Kidney (tissue), 14 donors: ENCODE measurements around the gene ZNF32. TPM values are rescaled to one million over a fixed set of nuclear protein-coding genes. Genes with fewer than 3 reads are reported as not detected.
A peak's percentile ranks its signal among the peaks of the same experiment; 100 is the strongest.

ENCODE experiments used
- DNase-seq, 5 donors: peaks; one replicate each; pipeline ENCODE4 v3.0.0-alpha.2; 2013 to 2020
- FAIRE-seq: peaks from 2 replicates; lab custom pipeline; 2012; peaks lifted over from hg19 to GRCh38; lab: Jason Lieb, UNC
- H3K27ac ChIP-seq, 2 donors: one replicate each; pipeline ENCODE4 v1.7.0; 2013; ENCODE audit warnings: low read depth in 2 of 2, low read length in 2 of 2, inconsistent platforms in 1 of 2
- H3K27me3 ChIP-seq: one replicate; pipeline ENCODE4 v1.7.1; 2013; ENCODE audit warnings: low read length, inconsistent platforms; ENCODE audit not compliant: control insufficient read depth, insufficient read depth
- H3K36me3 ChIP-seq, 3 donors: one replicate each; pipeline versions ENCODE4 v1.7.0 to v1.7.1; 2013; ENCODE audit warnings: low read length in 3 of 3, control low read depth in 1 of 3, inconsistent platforms in 1 of 3; ENCODE audit not compliant: insufficient read depth in 3 of 3, control insufficient read depth in 2 of 3
- H3K4me1 ChIP-seq, 3 donors: one replicate each; pipeline versions ENCODE4 v1.7.0 to v1.7.1; 2013; ENCODE audit warnings: low read length in 3 of 3, inconsistent platforms in 1 of 3, low read depth in 1 of 3; ENCODE audit not compliant: control insufficient read depth in 2 of 3, insufficient read depth in 2 of 3
- H3K4me3 ChIP-seq, 3 donors: one replicate each; pipeline versions ENCODE4 v1.7.0 to v1.8.1; 2013; ENCODE audit warnings: low read length in 3 of 3, control low read depth in 1 of 3, inconsistent platforms in 1 of 3
- H3K9ac ChIP-seq, 3 donors: one replicate each; pipeline versions ENCODE4 v1.7.0 to v1.7.1; 2013; ENCODE audit warnings: low read length in 3 of 3, control low read depth in 1 of 3, inconsistent platforms in 1 of 3
- H3K9me3 ChIP-seq, 3 donors: one replicate each; pipeline versions ENCODE4 v1.7.0 to v1.7.1; 2013; ENCODE audit warnings: low read length in 3 of 3, control low read depth in 1 of 3, inconsistent platforms in 1 of 3; ENCODE audit not compliant: control insufficient read depth in 2 of 3, insufficient read depth in 1 of 3
- intact Hi-C: fragments of 100-400 bp; cut with DNase I; formaldehyde crosslinking; loops from one replicate; pipeline ENCODE4 v1.11.1; 2022
- polyA plus RNA-seq: library from polyadenylated mRNA; stranded (reverse); fragments of 350-450 nt; fragmentation: Illumina TruSeq; extraction: RNeasy Lipid Tissue Mini Kit (QIAGEN cat#74804); gene quantifications from one replicate; pipeline ENCODE4 v1.2.3, GENCODE V29; 2014; ENCODE audit warnings: low read depth, low replicate concordance; ENCODE audit not compliant: insufficient read depth
- total RNA-seq: library from RNA; stranded (reverse); fragmentation: NEBNext Ultra II Directional; extraction: Animal tissue kit (Norgen Biotek cat#: 25700); gene quantifications from one replicate; pipeline ENCODE4 v1.2.1, GENCODE V29; 2021
- TF ChIP-seq, protein P1 (sequence below): IDR thresholded peaks from 3 replicates; pipeline ENCODE4 v1.5.1; 2012; ENCODE audit warnings: mild to moderate bottlenecking, moderate library complexity, borderline replicate concordance; ENCODE audit not compliant: insufficient read depth; ENCODE audit errors: extremely low read depth
- donor health status: control.
- donor health status: control.
- donor health status: control.
- donor health status: control.
- donor health status: control.
- donor health status: DM: yes; HTN: yes; CAD: no.
- donor health status: Normal renal cell carcinoma (clear cell type).

Gene ZNF32
- total and polyA plus RNA-seq, 2 donors from 2014 or later = 35.0 to 73.7 TPM

DNA sequence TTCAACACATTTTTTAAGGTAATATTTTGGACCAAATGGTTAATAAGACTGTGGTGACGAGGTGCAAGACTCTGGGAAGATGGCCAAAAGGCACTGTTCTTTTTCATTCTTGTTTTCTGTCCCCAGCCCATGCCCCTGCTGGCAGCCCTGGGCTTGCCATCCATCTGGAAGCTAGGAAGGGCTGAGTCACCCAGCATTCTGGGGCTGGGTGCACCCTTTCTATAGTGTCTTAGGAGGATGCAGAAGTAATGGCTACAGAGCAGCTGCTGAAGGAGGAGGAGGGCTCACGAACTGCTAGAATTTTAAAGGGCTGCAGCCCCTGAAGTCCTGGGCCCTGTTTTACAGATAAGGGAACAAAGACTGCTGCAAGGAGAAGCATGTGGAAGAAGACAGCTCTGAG, 42.8 kb upstream of the ZNF32 start:
- Histone ChIP-seq H3K27ac (no peak overlapping the region), H3K9ac (no peak overlapping the region), H3K9me3 (no peaks in the 10 kb centered on the region), H3K4me3 (no peak overlapping the region), H3K36me3 (no peaks in the 10 kb centered on the region), H3K27me3 (no peaks in the 10 kb centered on the region), H3K4me1 (peaks cover 0 to 3% (median 0%) of the 10 kb centered on the region in 3 donors)
- no peak for DNase-seq
- intact Hi-C loops = no loop called here
- TF ChIP-seq, protein P1, sequence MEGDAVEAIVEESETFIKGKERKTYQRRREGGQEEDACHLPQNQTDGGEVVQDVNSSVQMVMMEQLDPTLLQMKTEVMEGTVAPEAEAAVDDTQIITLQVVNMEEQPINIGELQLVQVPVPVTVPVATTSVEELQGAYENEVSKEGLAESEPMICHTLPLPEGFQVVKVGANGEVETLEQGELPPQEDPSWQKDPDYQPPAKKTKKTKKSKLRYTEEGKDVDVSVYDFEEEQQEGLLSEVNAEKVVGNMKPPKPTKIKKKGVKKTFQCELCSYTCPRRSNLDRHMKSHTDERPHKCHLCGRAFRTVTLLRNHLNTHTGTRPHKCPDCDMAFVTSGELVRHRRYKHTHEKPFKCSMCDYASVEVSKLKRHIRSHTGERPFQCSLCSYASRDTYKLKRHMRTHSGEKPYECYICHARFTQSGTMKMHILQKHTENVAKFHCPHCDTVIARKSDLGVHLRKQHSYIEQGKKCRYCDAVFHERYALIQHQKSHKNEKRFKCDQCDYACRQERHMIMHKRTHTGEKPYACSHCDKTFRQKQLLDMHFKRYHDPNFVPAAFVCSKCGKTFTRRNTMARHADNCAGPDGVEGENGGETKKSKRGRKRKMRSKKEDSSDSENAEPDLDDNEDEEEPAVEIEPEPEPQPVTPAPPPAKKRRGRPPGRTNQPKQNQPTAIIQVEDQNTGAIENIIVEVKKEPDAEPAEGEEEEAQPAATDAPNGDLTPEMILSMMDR = no peak
- FAIRE-seq = no peak

DNA sequence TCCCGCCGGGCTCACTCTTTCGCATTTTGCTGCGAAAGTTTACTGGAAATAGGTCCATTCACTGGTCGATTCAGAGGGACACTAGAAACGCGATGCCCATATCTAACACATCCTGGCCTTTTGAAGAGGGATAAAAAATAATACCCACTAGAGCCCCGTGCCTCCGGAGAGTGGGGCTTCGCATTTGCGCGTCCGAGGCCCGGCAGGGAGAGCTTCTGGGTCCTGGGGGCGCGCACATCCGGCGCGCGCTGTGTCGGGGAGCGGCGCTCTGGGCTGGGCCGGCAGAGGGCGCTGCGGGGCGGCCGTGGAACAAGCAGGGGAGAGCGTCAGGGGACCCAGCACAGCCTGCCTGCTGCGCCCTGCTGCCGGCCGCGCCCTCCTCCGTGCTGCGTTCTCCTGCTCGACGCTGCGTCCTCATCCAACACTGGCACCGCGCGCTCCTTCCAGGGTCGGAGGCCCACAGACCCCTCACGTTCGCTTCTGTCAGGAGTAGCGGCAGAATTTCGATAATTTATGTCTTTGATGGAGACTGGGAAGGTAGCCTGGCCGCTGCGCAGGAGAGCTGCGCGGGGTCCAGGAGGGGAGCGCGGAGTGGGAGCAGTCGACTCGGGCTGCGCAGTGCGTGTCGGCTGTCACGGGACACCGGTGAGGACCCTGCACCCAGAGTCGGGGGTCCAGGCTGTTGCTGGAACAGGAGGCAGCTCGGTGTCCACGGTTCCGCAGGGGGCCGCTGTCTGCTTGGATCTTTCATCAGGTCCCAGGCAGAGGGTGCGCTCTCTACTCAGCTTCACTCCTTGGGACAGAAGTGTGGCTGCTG, 41.5 kb upstream of the ZNF32 start:
- FAIRE-seq = no peak
- intact Hi-C loops = loop anchor here (5.0 kb wide), 1 partner anchor 692 kb away; no protein-coding TSS in a partner anchor
- TF ChIP-seq, protein P1 = peak; percentile 92
- no peaks in the 10 kb centered on the region for H3K36me3 ChIP-seq
- H3K27me3 ChIP-seq = no peaks in the 10 kb centered on the region
- peak overlapping the region; percentile 11 to 76 (median 42) for H3K9ac ChIP-seq
- peak overlapping the region; percentile 68 to 84 (median 82) for H3K4me3 ChIP-seq
- peak; percentile 90 to 95 (median 94) for DNase-seq
- no peak overlapping the region for H3K27ac ChIP-seq
- H3K9me3 ChIP-seq = no peaks in the 10 kb centered on the region
- peaks cover 0 to 3% (median 0%) of the 10 kb centered on the region in 3 donors for H3K4me1 ChIP-seq

DNA sequence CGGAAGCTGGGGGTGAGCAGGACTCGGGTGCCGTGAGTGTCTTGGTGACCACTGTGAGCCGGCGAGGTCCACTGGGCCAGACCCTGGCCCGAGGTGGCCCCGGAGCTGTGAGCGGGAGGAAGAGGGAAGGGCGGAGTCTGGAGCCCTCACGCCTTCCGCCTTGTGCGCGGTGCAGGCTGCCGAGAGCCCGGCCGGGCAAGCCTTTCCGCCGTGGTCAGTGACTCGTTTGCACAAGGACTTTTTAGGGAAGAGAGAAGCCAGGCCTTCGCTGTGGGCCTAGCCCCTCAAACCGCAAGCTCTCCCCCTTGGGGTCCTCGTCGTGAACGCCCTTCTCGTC, 40.9 kb upstream of the ZNF32 start:
- intact Hi-C loops = loop anchor here (5.0 kb wide), 1 partner anchor 693 kb away; no protein-coding TSS in a partner anchor
- Histone ChIP-seq H3K27ac (no peak overlapping the region), H3K27me3 (no peaks in the 10 kb centered on the region), H3K4me1 (peaks cover 0 to 3% (median 0%) of the 10 kb centered on the region in 3 donors), H3K9ac (peak overlapping the region; percentile 11 to 76 (median 42)), H3K9me3 (no peaks in the 10 kb centered on the region), H3K36me3 (no peaks in the 10 kb centered on the region), H3K4me3 (peak overlapping the region; percentile 68 to 84 (median 82))
- TF ChIP-seq, protein P1 = no peak
- FAIRE-seq (no peak), DNase-seq (peak in 4 of 5 donors; percentile 56 to 89 (median 72))
